Kidney (tissue), 14 donors: Measurements from ENCODE around the gene AGBL4. TPM values are rescaled to one million over a fixed set of nuclear protein-coding genes. Genes with fewer than 3 reads are reported as not detected.

Source experiments
- DNase-seq, 5 donors: peaks; one replicate each; pipeline ENCODE4 v3.0.0-alpha.2; 2013 to 2020
- FAIRE-seq: peaks from 2 replicates; lab custom pipeline; 2012; peaks lifted over from hg19 to GRCh38; lab: Jason Lieb, UNC
- H3K27ac ChIP-seq, 2 donors: one replicate each; pipeline ENCODE4 v1.7.0; 2013; ENCODE audit warnings: low read depth in 2 of 2, low read length in 2 of 2, inconsistent platforms in 1 of 2
- H3K27me3 ChIP-seq: one replicate; pipeline ENCODE4 v1.7.1; 2013; ENCODE audit warnings: low read length, inconsistent platforms; ENCODE audit not compliant: control insufficient read depth, insufficient read depth
- H3K36me3 ChIP-seq, 3 donors: one replicate each; pipeline versions ENCODE4 v1.7.0 to v1.7.1; 2013; ENCODE audit warnings: low read length in 3 of 3, control low read depth in 1 of 3, inconsistent platforms in 1 of 3; ENCODE audit not compliant: insufficient read depth in 3 of 3, control insufficient read depth in 2 of 3
- H3K4me1 ChIP-seq, 3 donors: one replicate each; pipeline versions ENCODE4 v1.7.0 to v1.7.1; 2013; ENCODE audit warnings: low read length in 3 of 3, inconsistent platforms in 1 of 3, low read depth in 1 of 3; ENCODE audit not compliant: control insufficient read depth in 2 of 3, insufficient read depth in 2 of 3
- H3K4me3 ChIP-seq, 3 donors: one replicate each; pipeline versions ENCODE4 v1.7.0 to v1.8.1; 2013; ENCODE audit warnings: low read length in 3 of 3, control low read depth in 1 of 3, inconsistent platforms in 1 of 3
- H3K9ac ChIP-seq, 3 donors: one replicate each; pipeline versions ENCODE4 v1.7.0 to v1.7.1; 2013; ENCODE audit warnings: low read length in 3 of 3, control low read depth in 1 of 3, inconsistent platforms in 1 of 3
- H3K9me3 ChIP-seq, 3 donors: one replicate each; pipeline versions ENCODE4 v1.7.0 to v1.7.1; 2013; ENCODE audit warnings: low read length in 3 of 3, control low read depth in 1 of 3, inconsistent platforms in 1 of 3; ENCODE audit not compliant: control insufficient read depth in 2 of 3, insufficient read depth in 1 of 3
- CTCF ChIP-seq: IDR thresholded peaks from 3 replicates; pipeline ENCODE4 v1.5.1; 2012; ENCODE audit warnings: mild to moderate bottlenecking, moderate library complexity, borderline replicate concordance; ENCODE audit not compliant: insufficient read depth; ENCODE audit errors: extremely low read depth
- intact Hi-C: fragments of 100-400 bp; cut with DNase I; formaldehyde crosslinking; loops from one replicate; pipeline ENCODE4 v1.11.1; 2022
- polyA plus RNA-seq: library from polyadenylated mRNA; stranded (reverse); fragments of 350-450 nt; fragmentation: Illumina TruSeq; extraction: RNeasy Lipid Tissue Mini Kit (QIAGEN cat#74804); gene quantifications from one replicate; pipeline ENCODE4 v1.2.3, GENCODE V29; 2014; ENCODE audit warnings: low read depth, low replicate concordance; ENCODE audit not compliant: insufficient read depth
- total RNA-seq: library from RNA; stranded (reverse); fragmentation: NEBNext Ultra II Directional; extraction: Animal tissue kit (Norgen Biotek cat#: 25700); gene quantifications from one replicate; pipeline ENCODE4 v1.2.1, GENCODE V29; 2021
- donor health status: control.
- donor health status: control.
- donor health status: control.
- donor health status: control.
- donor health status: control.
- donor health status: DM: yes; HTN: yes; CAD: no.
- donor health status: Normal renal cell carcinoma (clear cell type).

AGBL4 gene
- total and polyA plus RNA-seq, 2 donors from 2014 or later, result 1.5 to 2.7 TPM

- Histone ChIP-seq H3K4me1 (no peaks in the 10 kb centered on the region), H3K27ac (no peak overlapping the region), H3K36me3 (no peaks in the 10 kb centered on the region), H3K9ac (no peak overlapping the region), H3K9me3 (no peaks in the 10 kb centered on the region), H3K27me3 (no peaks in the 10 kb centered on the region), H3K4me3 (no peak overlapping the region)
- intact Hi-C loops, result no loop called here
- DNase-seq (no peak), FAIRE-seq (no peak)
- TF ChIP-seq CTCF, result no peak
Observed at GRCh38 chr1:49213301-49213700, 810.5 kb downstream of the AGBL4 start.

- Histone ChIP-seq H3K9me3 (no peaks in the 10 kb centered on the region), H3K4me3 (no peak overlapping the region), H3K9ac (no peak overlapping the region), H3K27me3 (no peaks in the 10 kb centered on the region), H3K4me1 (no peaks in the 10 kb centered on the region), H3K27ac (no peak overlapping the region), H3K36me3 (no peaks in the 10 kb centered on the region)
- intact Hi-C loops, result no loop called here
- FAIRE-seq (no peak), DNase-seq (no peak)
- TF ChIP-seq CTCF, result no peak
Observed at GRCh38 chr1:49208712-49209111, 815.0 kb downstream of the AGBL4 start.

- Histone ChIP-seq H3K9me3 (no peaks in the 10 kb centered on the region), H3K4me1 (peaks cover 0 to 4% (median 0%) of the 10 kb centered on the region in 3 donors), H3K9ac (no peak overlapping the region), H3K27me3 (no peaks in the 10 kb centered on the region), H3K36me3 (no peaks in the 10 kb centered on the region), H3K27ac (no peak overlapping the region), H3K4me3 (no peak overlapping the region)
- DNase-seq (no peak), FAIRE-seq (no peak)
- no peak for TF ChIP-seq CTCF
- intact Hi-C loops, result no loop called here
Observed at GRCh38 chr1:49204720-49205119, 819.0 kb downstream of the AGBL4 start.

GRCh38 chr1:49200738-49201137 is 823.0 kb downstream of the AGBL4 start:
- FAIRE-seq, result no peak
- TF ChIP-seq CTCF, result no peak
- intact Hi-C loops, result no loop called here
- Histone ChIP-seq H3K36me3 (no peaks in the 10 kb centered on the region), H3K27ac (peak overlapping the region in 1 of 2 donors; percentile 56), H3K27me3 (no peaks in the 10 kb centered on the region), H3K4me1 (peaks cover 0 to 6% (median 5%) of the 10 kb centered on the region in 3 donors), H3K9me3 (no peaks in the 10 kb centered on the region), H3K9ac (no peak overlapping the region), H3K4me3 (no peak overlapping the region)
- DNase-seq, result no peak
